OCI-M1 (cell line): ENCODE data around the gene P3R3URF.

Experiments used
- DNase-seq: peaks from one replicate; lab custom pipeline; 2025; lab: John Stamatoyannopoulos, UW

P3R3URF gene

GRCh38 chr1:46131712-46132528, 44.4 kb downstream of the P3R3URF start:
- peak; percentile 63 for DNase-seq

DNA sequence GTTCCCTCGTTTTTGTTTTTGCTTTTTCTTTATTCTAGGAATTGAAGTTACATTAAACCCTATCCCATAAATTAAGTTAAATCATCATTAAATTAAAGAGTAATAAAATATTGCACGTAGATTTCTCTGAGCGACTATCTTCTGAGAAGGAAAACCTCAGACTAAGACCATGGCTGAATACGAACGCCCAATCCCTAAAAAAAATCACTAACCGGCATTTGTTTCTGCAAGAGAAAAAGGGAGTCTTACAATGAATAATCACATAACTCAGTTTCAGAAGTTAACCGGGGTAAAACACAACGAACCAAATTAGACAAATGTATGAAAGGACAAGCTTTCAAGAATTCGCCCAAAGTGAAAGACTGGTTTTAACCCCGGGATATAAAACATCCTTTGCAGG, 45.2 kb downstream of the P3R3URF start:
- peak; percentile 35 for DNase-seq

- DNase-seq = no peak
These were observed 45.7 kb downstream of the P3R3URF start for GRCh38 chr1:46130606-46131005.

GRCh38 chr1:46130121-46130520, 46.2 kb downstream of the P3R3URF start:
- DNase-seq = peak; percentile 42

DNA sequence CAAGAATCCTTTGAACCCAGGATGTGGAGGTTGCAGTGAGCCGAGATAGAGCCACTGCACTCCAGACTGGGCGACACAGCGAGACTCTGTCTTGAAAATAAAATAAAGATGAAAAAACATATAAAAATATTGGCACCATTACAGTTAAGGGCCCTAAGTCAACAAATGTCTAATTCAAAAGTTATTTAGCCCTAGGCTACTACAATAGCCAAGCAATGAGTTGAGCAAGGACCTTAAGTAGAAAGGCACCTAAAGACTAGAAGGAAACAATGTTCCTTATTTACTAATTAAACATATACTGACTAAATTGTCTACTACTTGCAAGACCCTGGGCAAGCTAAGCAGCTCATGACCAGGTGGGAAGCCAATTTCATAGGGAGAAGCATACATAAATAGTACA, 47.9 kb downstream of the P3R3URF start:
- DNase-seq = no peak
